ENCODE measurements around the gene MRPS35.
A peak's percentile ranks its signal among the peaks of the same experiment; 100 is the strongest.

MRPS35 gene

GRCh38 chr12:27802511-27802910 is 91.9 kb downstream of the MRPS35 start:
- Mint-ChIP-seq H3K4me1 (ENCODE audit: low read depth) (peaks cover 61% of the 10 kb centered on the region), H3K4me3 (no peak overlapping the region), H3K36me3 (ENCODE audit: low read depth) (peaks cover 26% of the 10 kb centered on the region), H3K9me3 (no peaks in the 10 kb centered on the region), H3K27me3 (peaks cover under 1% of the 10 kb centered on the region), H3K27ac (peak overlapping the region; percentile 88)

- Mint-ChIP-seq H3K27ac (peak overlapping the region; percentile 72), H3K4me3 (no peak overlapping the region), H3K4me1 (ENCODE audit: low read depth) (peaks cover 65% of the 10 kb centered on the region)
Measured at GRCh38 chr12:27802936-27803335, 92.3 kb downstream of the MRPS35 start.

GRCh38 chr12:27805238-27805637 is 94.6 kb downstream of the MRPS35 start:
- Mint-ChIP-seq H3K36me3 (ENCODE audit: low read depth) (peaks cover 7% of the 10 kb centered on the region), H3K4me1 (ENCODE audit: low read depth) (peaks cover 63% of the 10 kb centered on the region), H3K4me3 (no peak overlapping the region), H3K9me3 (no peaks in the 10 kb centered on the region), H3K27me3 (peaks cover 8% of the 10 kb centered on the region), H3K27ac (no peak overlapping the region)

More at GRCh38 chr12:27802936-27803335, 92.3 kb downstream of the MRPS35 start:
- Mint-ChIP-seq H3K36me3 (ENCODE audit: low read depth) (peaks cover 22% of the 10 kb centered on the region), H3K9me3 (no peaks in the 10 kb centered on the region), H3K27me3 (peaks cover 5% of the 10 kb centered on the region)

Measured in stimulated activated naive CD8-positive, alpha-beta T cell treated with anti-CD3 and anti-CD28 coated beads, Interleukin-15, Interleukin-2, amounts not matched to agents 100 ng/mL and 50 ng/mL, for 24 hours (primary cell).